ENCODE results near the gene EEF1AKMT2.

Gene EEF1AKMT2

DNA sequence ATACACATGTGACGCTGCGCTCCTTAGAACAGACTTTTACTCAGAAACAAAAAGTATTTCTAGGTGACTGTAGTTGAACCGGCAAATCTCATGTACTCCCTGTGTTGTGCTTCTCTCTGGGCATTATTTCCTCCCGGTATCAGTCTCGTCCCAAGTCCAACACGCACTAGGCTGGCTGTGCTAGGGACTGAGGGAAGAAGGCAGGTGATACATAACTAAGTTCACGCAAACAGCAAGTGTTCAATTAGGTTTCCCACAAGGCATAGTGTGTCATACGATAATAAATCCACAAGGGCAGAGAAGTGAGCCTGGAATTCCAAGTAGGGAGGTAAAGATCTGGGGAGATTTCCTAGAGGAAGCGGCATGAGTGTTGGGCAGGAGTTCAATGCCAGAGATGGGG is 67.9 kb downstream of the EEF1AKMT2 start:
- DNase-seq (ENCODE audit: low read depth in 2 of 3, low spot score in 1 of 3) = no peak

- DNase-seq (ENCODE audit: low read depth in 2 of 3, low spot score in 1 of 3) = peak; percentile 56 to 69 (median 59)
These were observed 68.6 kb downstream of the EEF1AKMT2 start for GRCh38 chr10:124722798-124723783.

DNA sequence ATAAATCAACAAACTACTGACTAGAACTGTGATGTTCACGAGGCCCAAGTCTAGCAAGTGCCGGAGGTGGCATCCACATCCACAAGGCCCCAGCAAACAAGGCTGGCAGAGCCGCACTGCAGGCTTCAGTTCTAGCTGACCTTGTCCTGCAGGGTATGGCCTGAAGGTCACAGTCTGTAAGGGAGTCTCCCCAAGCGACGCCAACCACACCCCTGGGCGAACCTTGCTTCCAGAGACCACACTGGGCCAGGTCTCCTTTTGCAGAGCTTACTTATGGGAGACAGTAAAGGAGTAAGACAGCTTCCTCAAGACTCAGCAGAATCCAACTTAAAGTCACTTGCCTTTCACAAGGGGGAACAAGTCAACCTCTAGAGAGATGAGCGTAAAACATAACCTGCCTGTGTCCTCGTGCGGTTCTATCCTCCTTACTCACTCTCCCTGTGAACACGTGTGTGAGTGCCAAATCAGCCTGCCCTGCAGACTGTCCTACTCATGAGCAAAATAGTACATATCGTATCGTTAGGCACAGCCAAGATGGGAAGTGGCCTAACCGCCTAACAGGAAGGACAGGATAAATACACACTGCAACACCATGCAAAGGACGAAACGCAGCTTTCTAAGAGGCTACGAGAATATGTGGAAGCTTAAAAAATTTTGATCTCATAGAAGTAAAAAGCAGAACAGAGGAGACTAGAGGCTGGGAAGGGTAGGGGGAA is 70.2 kb downstream of the EEF1AKMT2 start:
- DNase-seq (ENCODE audit: low read depth in 2 of 3, low spot score in 1 of 3) = no peak

DNA sequence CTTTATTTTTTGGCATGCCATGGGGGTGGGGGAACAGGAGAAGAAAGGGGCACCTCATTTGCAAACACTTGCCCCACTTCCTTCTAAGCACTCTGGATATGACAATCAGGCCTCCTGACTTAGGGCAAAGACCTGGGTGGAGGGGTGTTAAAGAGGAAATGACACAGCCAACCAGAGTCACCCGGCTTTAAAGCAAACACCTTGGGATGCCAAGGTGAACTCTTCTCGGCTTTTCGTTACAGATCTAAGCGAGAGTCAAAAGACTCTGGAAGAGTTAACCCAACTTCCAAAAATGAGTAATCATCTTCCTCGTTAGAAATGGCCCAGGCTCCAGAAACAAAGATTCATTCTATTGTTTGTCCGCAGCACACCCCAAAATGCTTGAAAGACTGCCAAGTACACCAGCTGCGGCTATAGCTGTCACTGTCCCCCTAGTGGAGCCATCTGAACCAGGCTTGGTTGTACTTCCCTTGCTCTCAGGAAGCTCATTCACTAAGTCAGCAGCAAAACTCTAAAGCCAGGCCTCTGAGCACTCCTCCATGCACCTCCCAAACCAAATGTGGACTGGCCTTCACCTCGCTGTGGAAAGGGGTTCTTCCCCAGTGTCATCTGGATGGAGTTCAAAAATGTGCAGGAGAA is 72.4 kb downstream of the EEF1AKMT2 start:
- DNase-seq (ENCODE audit: low read depth in 2 of 3, low spot score in 1 of 3) = peak in 1 of 3 donors; percentile 45

- peak; percentile 63 to 71 (median 66) for DNase-seq (ENCODE audit: low read depth in 2 of 3, low spot score in 1 of 3)
These were observed 73.6 kb downstream of the EEF1AKMT2 start for GRCh38 chr10:124717911-124718741.

DNA sequence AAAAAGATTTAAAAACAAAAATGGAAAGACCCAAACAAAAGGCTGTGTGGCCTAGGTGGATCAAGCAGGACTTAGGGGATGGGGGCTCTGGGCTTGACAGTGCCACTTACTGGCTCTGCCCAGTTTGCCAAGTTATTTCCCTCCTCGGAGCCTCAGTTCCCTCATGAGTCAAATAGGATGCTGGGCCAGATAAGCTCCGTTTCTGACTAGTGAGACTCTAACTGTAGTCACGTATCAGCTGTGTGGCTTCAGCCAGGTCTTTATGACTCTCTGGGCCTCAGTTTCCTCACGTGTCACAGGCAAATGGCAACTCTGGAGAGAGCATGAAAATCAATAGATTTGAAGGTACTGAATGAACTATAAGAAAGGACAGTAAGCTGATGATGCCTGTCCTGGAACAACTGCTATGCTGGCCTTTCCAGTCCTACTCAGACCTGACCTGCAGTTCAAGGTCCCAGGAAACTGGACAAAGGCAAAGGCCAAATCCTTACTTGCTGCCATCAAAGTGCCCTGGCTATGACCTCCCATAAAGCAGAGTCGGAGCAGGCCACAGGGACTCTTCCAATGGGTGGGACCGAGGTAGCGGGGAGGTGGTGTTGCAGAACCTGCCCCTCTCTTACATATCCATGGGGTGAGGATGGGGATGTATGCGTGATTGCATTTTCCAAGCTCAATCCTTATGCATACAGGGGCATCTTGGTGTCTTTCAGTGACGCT is 74.5 kb downstream of the EEF1AKMT2 start:
- no peak for DNase-seq (ENCODE audit: low read depth in 2 of 3, low spot score in 1 of 3)

- no peak for DNase-seq (ENCODE audit: low read depth in 2 of 3, low spot score in 1 of 3)
These were observed 75.3 kb downstream of the EEF1AKMT2 start for GRCh38 chr10:124716369-124716768.

DNA sequence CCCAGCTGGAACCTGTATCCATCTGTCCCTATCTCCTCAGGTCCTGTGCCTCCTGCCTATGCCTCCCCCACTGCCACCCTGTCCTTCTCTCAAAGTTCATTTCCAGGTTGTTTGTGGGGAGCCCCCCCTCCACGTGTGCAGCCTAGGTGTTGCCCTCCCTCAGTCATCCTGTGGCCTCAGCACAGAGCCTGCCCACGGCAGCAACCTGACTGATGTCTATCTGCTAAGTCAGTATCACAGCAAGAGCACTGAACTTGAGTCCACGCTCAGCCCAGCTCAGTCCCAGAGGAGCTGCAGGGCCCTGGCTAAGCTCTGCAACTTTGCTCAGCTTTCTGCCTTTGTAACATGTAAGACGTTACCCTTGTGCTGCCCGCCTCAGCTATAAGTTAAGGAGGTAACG is 76.2 kb downstream of the EEF1AKMT2 start:
- DNase-seq (ENCODE audit: low read depth in 2 of 3, low spot score in 1 of 3) = no peak

- DNase-seq (ENCODE audit: low read depth in 2 of 3, low spot score in 1 of 3) = no peak
These were observed 77.9 kb downstream of the EEF1AKMT2 start for GRCh38 chr10:124713679-124714255.

GRCh38 chr10:124712704-124713407 is 78.8 kb downstream of the EEF1AKMT2 start:
- no peak for DNase-seq (ENCODE audit: low read depth in 2 of 3, low spot score in 1 of 3)

DNA sequence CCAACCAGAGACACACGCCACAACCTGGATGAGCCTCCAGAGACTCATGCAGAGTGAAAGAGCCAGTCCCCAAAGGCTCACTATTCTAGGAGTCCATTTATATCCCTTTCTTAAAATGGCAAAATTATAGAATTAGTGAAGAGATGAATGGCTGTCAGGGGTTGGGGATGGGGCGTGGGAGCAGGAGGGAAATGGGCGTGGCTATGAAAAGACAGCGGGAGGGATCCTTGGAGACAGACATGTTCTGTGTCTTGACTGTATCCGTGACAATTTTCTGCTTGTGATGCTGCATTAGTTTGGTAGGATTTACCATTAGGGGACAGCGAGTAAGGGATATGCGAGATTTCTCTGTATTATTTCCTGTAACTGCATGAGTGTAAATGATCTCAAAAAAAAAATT is 80.5 kb downstream of the EEF1AKMT2 start:
- DNase-seq (ENCODE audit: low read depth in 2 of 3, low spot score in 1 of 3) = no peak

GRCh38 chr10:124710266-124710881 is 81.3 kb downstream of the EEF1AKMT2 start:
- DNase-seq (ENCODE audit: low read depth in 2 of 3, low spot score in 1 of 3) = no peak

GRCh38 chr10:124709861-124710260 is 81.8 kb downstream of the EEF1AKMT2 start:
- DNase-seq (ENCODE audit: low read depth in 2 of 3, low spot score in 1 of 3) = no peak

- no peak for DNase-seq (ENCODE audit: low read depth in 2 of 3, low spot score in 1 of 3)
These were observed 82.7 kb downstream of the EEF1AKMT2 start for GRCh38 chr10:124708922-124709520.

- no peak for DNase-seq (ENCODE audit: low read depth in 2 of 3, low spot score in 1 of 3)
These were observed 83.4 kb downstream of the EEF1AKMT2 start for GRCh38 chr10:124708246-124708779.
